NCI-H2081 (cell line): ENCODE data around the gene OTUD7B.
A peak's percentile ranks its signal among the peaks of the same experiment; 100 is the strongest.
"Not testable (repeated sequence)": the region's sequence is repeated elsewhere in the genome, so short reads cannot be mapped to it uniquely, and the experiment has no call there.

Experiments used
- DNase-seq, 2 experiments: peaks; one replicate each; lab custom pipeline; 2025; lab: John Stamatoyannopoulos, UW

The OTUD7B gene

GRCh38 chr1:150010393-150011115 is at the start of gene OTUD7B:
Gene OTUD7B, minus strand, starts transcription at chr1:150010726. Its CDS starts 33,216 bp downstream, at chr1:149977510.
- peak; percentile 88 to 93 for DNase-seq

- DNase-seq, result no peak
These were observed 49.7 kb upstream of the OTUD7B start for GRCh38 chr1:150060260-150060659.

- no peak for DNase-seq
These were observed 45.9 kb upstream of the OTUD7B start for GRCh38 chr1:150056407-150056806.

GRCh38 chr1:150055507-150055906 is 45.0 kb upstream of the OTUD7B start:
- not testable (repeated sequence) for DNase-seq

- DNase-seq, result no peak
These were observed 43.4 kb upstream of the OTUD7B start for GRCh38 chr1:150053926-150054325.

- DNase-seq, result not testable (repeated sequence)
These were observed 41.4 kb upstream of the OTUD7B start for GRCh38 chr1:150051905-150052412.

GRCh38 chr1:150051089-150051373 is 40.5 kb upstream of the OTUD7B start:
- DNase-seq, result no peak

- no peak for DNase-seq
These were observed 39.4 kb upstream of the OTUD7B start for GRCh38 chr1:150049926-150050325.

- DNase-seq, result no peak
These were observed 23.8 kb upstream of the OTUD7B start for GRCh38 chr1:150034336-150034735.

- DNase-seq, result no peak
These were observed 17.8 kb upstream of the OTUD7B start for GRCh38 chr1:150028322-150028721.

GRCh38 chr1:150024156-150024555 is 13.6 kb upstream of the OTUD7B start:
- no peak for DNase-seq

- no peak for DNase-seq
These were observed 11.8 kb upstream of the OTUD7B start for GRCh38 chr1:150022357-150022756.

GRCh38 chr1:150021191-150021694 is 10.7 kb upstream of the OTUD7B start:
- DNase-seq, result no peak

- no peak for DNase-seq
These were observed 10.2 kb upstream of the OTUD7B start for GRCh38 chr1:150020711-150021110.

GRCh38 chr1:150018165-150018564 is 7.6 kb upstream of the OTUD7B start:
- DNase-seq, result no peak

- no peak for DNase-seq
These were observed 6.8 kb upstream of the OTUD7B start for GRCh38 chr1:150017206-150017750.

- DNase-seq, result no peak
These were observed 5.2 kb upstream of the OTUD7B start for GRCh38 chr1:150015651-150016131.

GRCh38 chr1:150012611-150013010 is 2.1 kb upstream of the OTUD7B start:
- DNase-seq, result no peak

- DNase-seq, result peak; percentile 46 to 66
These were observed 728 bp downstream of the OTUD7B start for GRCh38 chr1:150009604-150010392.

- DNase-seq, result peak; percentile 74 to 95
These were observed 1.8 kb downstream of the OTUD7B start for GRCh38 chr1:150008699-150009098.

GRCh38 chr1:150006881-150007421 is 3.6 kb downstream of the OTUD7B start:
- DNase-seq, result no peak

- DNase-seq, result no peak
These were observed 4.9 kb downstream of the OTUD7B start for GRCh38 chr1:150005606-150006005.
